ENCODE measurements around the gene DLGAP4.

DLGAP4 gene

DNA sequence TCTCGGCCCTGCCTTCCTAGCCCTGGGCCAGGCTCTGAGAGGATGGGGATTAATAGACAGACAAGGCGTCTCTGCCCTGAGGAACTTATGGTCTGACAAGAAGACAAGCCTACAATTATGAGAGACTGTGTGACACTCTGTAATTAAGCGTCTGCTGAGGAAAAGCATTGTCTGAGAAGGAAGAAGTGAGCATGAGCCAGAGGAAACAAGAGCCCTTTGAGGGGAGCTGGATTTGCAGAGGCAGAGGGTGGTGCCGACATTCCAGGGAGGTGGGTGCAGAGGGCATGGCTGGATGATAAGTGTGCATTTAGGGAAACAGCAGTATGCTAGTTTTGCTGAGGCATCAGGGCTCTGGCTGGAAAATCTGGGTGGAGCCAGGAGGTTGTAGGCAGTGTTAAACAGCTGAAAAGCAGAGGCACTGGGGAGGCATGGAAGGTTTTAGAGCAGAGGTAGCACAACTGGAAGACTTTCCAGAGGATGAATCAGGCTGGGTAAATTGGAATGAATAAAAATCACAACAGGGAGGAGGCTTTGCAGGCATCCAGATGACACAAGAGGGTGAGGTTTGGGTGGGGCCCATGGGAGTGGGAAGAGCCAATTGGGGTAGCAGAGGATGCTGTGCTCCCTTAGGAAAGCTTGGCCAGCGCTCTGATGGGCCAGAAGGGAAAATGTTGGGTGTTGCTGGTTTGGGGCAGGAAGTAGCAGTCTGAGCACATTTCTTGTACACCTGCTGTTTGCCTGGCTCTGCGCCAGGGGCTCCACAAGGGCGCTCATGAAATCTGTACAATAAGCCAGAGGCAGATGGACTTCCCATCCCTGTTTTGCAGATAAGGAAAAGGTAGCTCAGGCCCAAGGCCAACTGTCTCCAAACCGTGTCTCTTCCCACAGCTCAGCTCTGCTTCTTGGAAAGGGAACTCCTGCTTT lies 161.2 kb downstream of the DLGAP4 start:
- peaks cover 5 to 98% (median 84%) of the 10 kb centered on the region in 4 donors for H3K4me1 ChIP-seq
- H3K9me3 ChIP-seq, result no peaks in the 10 kb centered on the region
- peak in 1 of 2 donors; percentile 52 for DNase-seq
- H3K4me3 ChIP-seq, result no peak overlapping the region
- TF ChIP-seq, protein P1, sequence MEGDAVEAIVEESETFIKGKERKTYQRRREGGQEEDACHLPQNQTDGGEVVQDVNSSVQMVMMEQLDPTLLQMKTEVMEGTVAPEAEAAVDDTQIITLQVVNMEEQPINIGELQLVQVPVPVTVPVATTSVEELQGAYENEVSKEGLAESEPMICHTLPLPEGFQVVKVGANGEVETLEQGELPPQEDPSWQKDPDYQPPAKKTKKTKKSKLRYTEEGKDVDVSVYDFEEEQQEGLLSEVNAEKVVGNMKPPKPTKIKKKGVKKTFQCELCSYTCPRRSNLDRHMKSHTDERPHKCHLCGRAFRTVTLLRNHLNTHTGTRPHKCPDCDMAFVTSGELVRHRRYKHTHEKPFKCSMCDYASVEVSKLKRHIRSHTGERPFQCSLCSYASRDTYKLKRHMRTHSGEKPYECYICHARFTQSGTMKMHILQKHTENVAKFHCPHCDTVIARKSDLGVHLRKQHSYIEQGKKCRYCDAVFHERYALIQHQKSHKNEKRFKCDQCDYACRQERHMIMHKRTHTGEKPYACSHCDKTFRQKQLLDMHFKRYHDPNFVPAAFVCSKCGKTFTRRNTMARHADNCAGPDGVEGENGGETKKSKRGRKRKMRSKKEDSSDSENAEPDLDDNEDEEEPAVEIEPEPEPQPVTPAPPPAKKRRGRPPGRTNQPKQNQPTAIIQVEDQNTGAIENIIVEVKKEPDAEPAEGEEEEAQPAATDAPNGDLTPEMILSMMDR (IDR thresholded peaks at IDR 0.05), result no peak
- intact Hi-C loops (cut with DNase I; ENCODE audit: low total_unique reads), result no loop called here
- H3K27ac ChIP-seq, result peak overlapping the region; percentile 99
- H3K27me3 ChIP-seq, result no peaks in the 10 kb centered on the region
- H3K36me3 ChIP-seq, result no peaks in the 10 kb centered on the region

DNA sequence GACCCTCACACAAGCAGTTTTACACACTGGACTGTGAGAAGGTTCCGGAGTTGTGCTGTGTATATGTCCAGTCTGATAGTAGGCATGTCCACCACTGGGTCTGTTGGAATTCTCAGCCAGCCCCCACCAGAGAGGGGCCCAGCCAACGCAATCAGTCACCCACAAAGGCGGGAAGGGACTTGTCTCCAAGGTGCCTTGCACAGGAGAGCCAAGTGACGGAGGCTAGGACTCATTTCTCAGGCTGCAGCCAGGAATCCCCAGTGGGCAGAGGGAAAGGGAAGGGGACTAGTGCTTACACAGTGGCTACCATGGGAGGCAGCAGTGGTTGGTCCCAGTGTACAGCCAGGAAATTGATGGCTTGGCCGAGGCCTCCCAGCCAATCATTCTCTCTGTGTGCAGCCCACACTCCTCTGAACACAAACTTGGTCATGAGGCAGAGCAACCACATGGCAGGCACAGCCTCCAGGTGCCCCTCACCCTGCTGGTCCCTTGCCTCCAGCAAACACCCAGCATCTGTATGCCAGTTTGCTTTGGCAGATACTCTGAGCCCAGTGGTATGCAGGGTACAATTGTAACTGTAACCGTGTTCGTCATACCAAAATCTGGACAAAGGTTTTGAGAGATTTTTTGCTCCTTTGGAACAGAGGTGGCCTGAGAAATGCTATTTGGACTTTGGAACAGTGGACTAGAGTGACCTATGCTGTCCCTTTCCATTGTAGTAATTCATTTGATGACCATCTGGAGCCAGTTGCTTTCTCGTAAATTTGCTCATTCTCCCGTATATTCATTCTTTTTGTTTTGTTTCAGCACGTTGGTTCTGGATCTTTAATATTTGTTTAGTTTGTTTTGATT lies 162.2 kb downstream of the DLGAP4 start:
- intact Hi-C loops (cut with DNase I; ENCODE audit: low total_unique reads), result no loop called here
- Histone ChIP-seq H3K36me3 (no peaks in the 10 kb centered on the region), H3K4me3 (no peak overlapping the region), H3K4me1 (peaks cover 5 to 100% (median 89%) of the 10 kb centered on the region in 4 donors), H3K27me3 (no peaks in the 10 kb centered on the region), H3K27ac (peak overlapping the region; percentile 99), H3K9me3 (no peaks in the 10 kb centered on the region)
- TF ChIP-seq, protein P1 (IDR thresholded peaks at IDR 0.05), result peak in 1 of 2 experiments; percentile 8
- peak in 1 of 2 donors; percentile 90 for DNase-seq

DNA sequence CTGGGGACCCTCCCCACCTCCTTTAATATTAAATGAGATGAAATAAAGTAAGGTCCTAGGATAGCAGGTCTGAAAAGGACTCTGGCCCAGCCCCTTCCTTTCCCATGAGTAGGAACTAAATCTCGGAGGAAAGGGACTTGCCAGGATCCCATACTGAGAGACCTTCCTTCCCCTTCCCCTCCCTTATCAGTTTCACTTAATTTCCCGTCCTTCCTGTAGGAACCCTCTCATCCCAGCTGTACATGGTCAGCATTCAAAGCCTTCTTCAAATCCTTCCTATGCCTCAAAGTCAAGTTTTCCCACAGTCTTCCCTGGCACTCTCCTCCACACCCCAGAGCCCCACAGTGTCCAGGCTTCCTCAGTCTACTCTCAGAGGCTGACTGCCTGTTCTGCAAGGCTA lies 163.8 kb downstream of the DLGAP4 start:
- peaks cover 5 to 100% (median 91%) of the 10 kb centered on the region in 4 donors for H3K4me1 ChIP-seq
- TF ChIP-seq, protein P1 (IDR thresholded peaks at IDR 0.05), result no peak

DNA sequence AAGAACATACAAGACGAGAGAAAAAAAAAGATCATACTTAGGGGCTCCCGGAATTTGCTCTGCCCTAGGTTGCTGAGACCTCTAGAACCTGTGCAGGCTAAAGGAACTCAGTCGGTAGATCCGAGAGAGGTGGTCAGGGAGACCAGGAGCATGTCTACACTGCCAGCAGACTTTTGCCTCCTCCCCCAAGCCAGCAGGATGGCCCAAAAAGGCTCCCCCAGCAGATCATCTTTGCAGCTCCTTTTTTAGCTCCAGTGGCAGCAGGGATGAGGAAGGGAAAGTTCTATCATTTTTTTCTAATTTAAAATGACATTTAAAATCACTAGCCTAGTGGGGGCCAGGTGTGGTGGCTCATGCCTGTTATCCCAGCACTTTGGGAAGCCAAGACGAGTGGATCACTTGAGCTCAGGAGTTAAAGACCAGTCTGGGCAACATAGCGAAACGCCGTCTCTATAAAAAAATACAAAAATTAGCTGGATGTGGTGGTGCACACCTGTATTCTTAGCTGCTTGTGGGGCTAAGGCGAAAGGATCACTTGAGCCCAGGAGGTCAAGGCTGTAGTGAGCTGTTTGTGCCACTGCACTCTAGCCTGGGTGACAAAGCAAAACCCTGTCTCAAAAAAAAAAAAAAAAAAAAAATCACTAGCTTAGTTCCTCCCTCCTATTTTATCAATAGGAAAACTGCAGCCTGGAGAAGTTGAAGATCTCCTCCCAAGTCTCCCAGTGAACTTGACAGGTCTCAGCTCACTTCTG lies 165.9 kb downstream of the DLGAP4 start:
- H3K4me3 ChIP-seq, result peak overlapping the region; percentile 37 to 43
- DNase-seq, result no peak
- peaks cover 0 to 4% (median 0%) of the 10 kb centered on the region in 3 donors for H3K36me3 ChIP-seq
- peak overlapping the region; percentile 91 to 99 for H3K27ac ChIP-seq
- no peaks in the 10 kb centered on the region for H3K9me3 ChIP-seq
- TF ChIP-seq, protein P1 (IDR thresholded peaks at IDR 0.05), result no peak
- intact Hi-C loops (cut with DNase I; ENCODE audit: low total_unique reads), result no loop called here
- H3K4me1 ChIP-seq, result peaks cover 0 to 98% (median 75%) of the 10 kb centered on the region in 4 donors
- no peaks in the 10 kb centered on the region for H3K27me3 ChIP-seq

More for the DNA sequence above, 163.8 kb downstream of the DLGAP4 start:
- intact Hi-C loops (cut with DNase I; ENCODE audit: low total_unique reads), result no loop called here
- Histone ChIP-seq H3K9me3 (no peaks in the 10 kb centered on the region), H3K4me3 (no peak overlapping the region), H3K27ac (peak overlapping the region; percentile 91 to 99), H3K36me3 (no peaks in the 10 kb centered on the region), H3K27me3 (no peaks in the 10 kb centered on the region)
- DNase-seq, result no peak

DNA sequence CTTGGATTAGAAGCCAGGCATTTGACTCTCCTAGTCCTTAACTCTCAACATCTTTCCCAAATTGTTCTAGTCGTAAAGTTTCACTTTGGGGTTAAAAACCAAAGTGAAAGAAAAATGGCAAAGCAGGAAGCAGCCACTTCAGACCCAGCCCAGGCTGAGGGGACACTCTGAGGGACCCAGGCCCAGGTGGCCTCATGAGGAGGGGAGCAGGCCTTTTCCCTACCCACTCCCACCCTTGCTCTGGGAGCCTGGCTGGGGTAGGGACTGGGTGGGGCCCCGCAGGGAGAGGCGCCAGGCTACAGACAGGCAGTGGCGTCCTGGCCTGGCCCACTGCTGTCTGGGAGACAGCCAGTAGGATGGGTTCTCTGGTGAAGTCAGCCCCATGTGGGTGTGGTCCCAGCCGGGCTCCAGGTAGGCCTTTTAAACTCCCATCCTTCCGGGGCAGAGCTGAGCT lies 166.5 kb downstream of the DLGAP4 start:
- H3K27ac ChIP-seq, result peak overlapping the region; percentile 91 to 99
- TF ChIP-seq, protein P1 (IDR thresholded peaks at IDR 0.05), result no peak
- no peaks in the 10 kb centered on the region for H3K9me3 ChIP-seq
- peaks cover 0 to 4% (median 0%) of the 10 kb centered on the region in 3 donors for H3K36me3 ChIP-seq
- H3K4me3 ChIP-seq, result peak overlapping the region; percentile 37 to 43
- no peaks in the 10 kb centered on the region for H3K27me3 ChIP-seq
- peaks cover 0 to 98% (median 73%) of the 10 kb centered on the region in 4 donors for H3K4me1 ChIP-seq
- intact Hi-C loops (cut with DNase I; ENCODE audit: low total_unique reads), result no loop called here
- DNase-seq, result no peak

Measured in tibial artery (tissue), 4 donors.